ENCODE data around the gene P2RX1.

Gene P2RX1

GRCh38 chr17:3915995-3916696 lies at the start of gene P2RX1:
P2RX1 (minus strand) TSS chr17:3916465; CDS start chr17:3916225, 240 bp downstream.
- no peak within 1 kb of the TSS for H3K4me3 ChIP-seq (ENCODE audit: low read depth, low read length)

- H3K4me3 ChIP-seq (ENCODE audit: low read depth, low read length) = peak overlapping the region; percentile 35
Observed at GRCh38 chr17:3965118-3965800, 49.0 kb upstream of the P2RX1 start.

GRCh38 chr17:3964203-3965117 lies 48.2 kb upstream of the P2RX1 start, which contains the start of gene ATP2A3:
ATP2A3 (minus strand) TSS chr17:3964437; CDS start chr17:3964291, 146 bp downstream.
- H3K4me3 ChIP-seq (ENCODE audit: low read depth, low read length) = peak within 1 kb of the TSS; percentile 35

- H3K4me3 ChIP-seq (ENCODE audit: low read depth, low read length) = peak overlapping the region; percentile 27
Observed at GRCh38 chr17:3963237-3964201, 47.3 kb upstream of the P2RX1 start.

- no peak overlapping the region for H3K4me3 ChIP-seq (ENCODE audit: low read depth, low read length)
Observed at GRCh38 chr17:3962965-3963236, 46.6 kb upstream of the P2RX1 start.

- no peak overlapping the region for H3K4me3 ChIP-seq (ENCODE audit: low read depth, low read length)
Observed at GRCh38 chr17:3962217-3962964, 46.1 kb upstream of the P2RX1 start.

- H3K4me3 ChIP-seq (ENCODE audit: low read depth, low read length) = no peak overlapping the region
Observed at GRCh38 chr17:3961564-3962047, 45.3 kb upstream of the P2RX1 start.

- H3K4me3 ChIP-seq (ENCODE audit: low read depth, low read length) = no peak overlapping the region
Observed at GRCh38 chr17:3960764-3961163, 44.5 kb upstream of the P2RX1 start.

- H3K4me3 ChIP-seq (ENCODE audit: low read depth, low read length) = no peak overlapping the region
Observed at GRCh38 chr17:3959921-3960601, 43.8 kb upstream of the P2RX1 start.

GRCh38 chr17:3959295-3959899 lies 43.1 kb upstream of the P2RX1 start:
- no peak overlapping the region for H3K4me3 ChIP-seq (ENCODE audit: low read depth, low read length)

GRCh38 chr17:3957735-3958599 lies 41.7 kb upstream of the P2RX1 start:
- no peak overlapping the region for H3K4me3 ChIP-seq (ENCODE audit: low read depth, low read length)

- H3K4me3 ChIP-seq (ENCODE audit: low read depth, low read length) = no peak overlapping the region
Observed at GRCh38 chr17:3956983-3957382, 40.7 kb upstream of the P2RX1 start.

GRCh38 chr17:3956327-3956957 lies 40.2 kb upstream of the P2RX1 start:
- no peak overlapping the region for H3K4me3 ChIP-seq (ENCODE audit: low read depth, low read length)

- H3K4me3 ChIP-seq (ENCODE audit: low read depth, low read length) = no peak overlapping the region
Observed at GRCh38 chr17:3955673-3955988, 39.4 kb upstream of the P2RX1 start.

- H3K4me3 ChIP-seq (ENCODE audit: low read depth, low read length) = no peak overlapping the region
Observed at GRCh38 chr17:3954976-3955672, 38.9 kb upstream of the P2RX1 start.

GRCh38 chr17:3954086-3954485 lies 37.8 kb upstream of the P2RX1 start:
- H3K4me3 ChIP-seq (ENCODE audit: low read depth, low read length) = no peak overlapping the region

- H3K4me3 ChIP-seq (ENCODE audit: low read depth, low read length) = no peak overlapping the region
Observed at GRCh38 chr17:3953542-3953941, 37.3 kb upstream of the P2RX1 start.

All from iPS-11a (cell line).